Tibial nerve (tissue), 4 donors: Measurements from ENCODE around the gene SMIM41. TPM values are rescaled to one million over a fixed set of nuclear protein-coding genes. Genes with fewer than 3 reads are reported as not detected.

Experiments used
- DNase-seq, 2 donors: peaks; one replicate each; pipeline ENCODE4 v3.0.0-alpha.2; 2019; ENCODE audit warnings: low spot score in 2 of 2
- H3K27ac ChIP-seq, 4 donors: fragments of 200-600 bp; sonication (generic) in 3 of 4; one replicate each; pipeline ENCODE4 v1.5.1; 2017 to 2019; ENCODE audit warnings: mild to moderate bottlenecking in 1 of 4
- H3K27me3 ChIP-seq, 2 donors: fragments of 200-600 bp; sonication (generic) in 1 of 2; one replicate each; pipeline versions ENCODE4 v1.5.1 to v1.6.0; 2017 to 2019
- H3K36me3 ChIP-seq, 3 donors: fragments of 200-600 bp; sonication (generic); one replicate each; pipeline ENCODE4 v1.5.1; 2018 to 2019
- H3K4me1 ChIP-seq, 4 donors: fragments of 200-600 bp; sonication (generic) in 3 of 4; one replicate each; pipeline ENCODE4 v1.5.1; 2017 to 2019
- H3K4me3 ChIP-seq, 4 donors: fragments of 200-600 bp; sonication (generic) in 3 of 4; one replicate each; pipeline ENCODE4 v1.5.1; 2017 to 2019; ENCODE audit warnings: mild to moderate bottlenecking in 1 of 4, moderate library complexity in 1 of 4
- H3K9me3 ChIP-seq, 4 donors: fragments of 200-600 bp; sonication (generic) in 3 of 4; one replicate each; pipeline ENCODE4 v1.5.1; 2017 to 2019
- EP300 ChIP-seq, 2 donors: sonication (generic); formaldehyde crosslinking; IDR thresholded peaks; one replicate each; pipeline ENCODE4 v1.6.1; 2017; ENCODE audit warnings: antibody characterized with exemption in 2 of 2, mild to moderate bottlenecking in 1 of 2
- POLR2A ChIP-seq, 2 donors: fragments of 450-650 bp; IDR thresholded peaks; one replicate each; pipeline ENCODE4 v1.6.1; 2017; ENCODE audit warnings: antibody characterized with exemption in 2 of 2, mild to moderate bottlenecking in 2 of 2, moderate library complexity in 2 of 2
- WGBS, 2 donors: methylation state at CpG; one replicate each; pipeline ENCODE4 v1.1.5; 2018; 5-methylcytosine and 5-hydroxymethylcytosine counted together
- total RNA-seq, 4 donors: library from RNA; depleted of rRNA; stranded (reverse); fragments of >200 nt; gene quantifications; one replicate each; pipeline ENCODE4 v1.1.0, GENCODE V29; 2016
- TF ChIP-seq, protein P1 (sequence below), 5 experiments: fragments of 200-600 bp in 3 of 5; fragments of 450-650 bp in 2 of 5; sonication (generic) in 3 of 5; IDR thresholded peaks; one replicate each; pipeline ENCODE4 v1.5.1; 2016 to 2019; ENCODE audit warnings: antibody characterized with exemption in 5 of 5, mild to moderate bottlenecking in 3 of 5, moderate library complexity in 2 of 5

Gene SMIM41
- total RNA-seq, 4 donors from 2014 or later, result 16.5 to 78.7 (median 39.3) TPM

- H3K9me3 ChIP-seq, result no peaks in the 10 kb centered on the region
- no peaks in the 10 kb centered on the region for H3K27me3 ChIP-seq
- DNase-seq, result no peak
- H3K36me3 ChIP-seq, result peaks cover 2 to 59% (median 10%) of the 10 kb centered on the region in 3 donors
- H3K4me1 ChIP-seq, result peaks cover 0 to 60% (median 22%) of the 10 kb centered on the region in 4 donors
- peak overlapping the region; percentile 98 to 100 (median 98) for H3K27ac ChIP-seq
- TF ChIP-seq POLR2A (IDR thresholded peaks at IDR 0.05) (no peak), EP300 (IDR thresholded peaks at IDR 0.05) (peak in 1 of 2 donors; percentile 2)
- TF ChIP-seq, protein P1, sequence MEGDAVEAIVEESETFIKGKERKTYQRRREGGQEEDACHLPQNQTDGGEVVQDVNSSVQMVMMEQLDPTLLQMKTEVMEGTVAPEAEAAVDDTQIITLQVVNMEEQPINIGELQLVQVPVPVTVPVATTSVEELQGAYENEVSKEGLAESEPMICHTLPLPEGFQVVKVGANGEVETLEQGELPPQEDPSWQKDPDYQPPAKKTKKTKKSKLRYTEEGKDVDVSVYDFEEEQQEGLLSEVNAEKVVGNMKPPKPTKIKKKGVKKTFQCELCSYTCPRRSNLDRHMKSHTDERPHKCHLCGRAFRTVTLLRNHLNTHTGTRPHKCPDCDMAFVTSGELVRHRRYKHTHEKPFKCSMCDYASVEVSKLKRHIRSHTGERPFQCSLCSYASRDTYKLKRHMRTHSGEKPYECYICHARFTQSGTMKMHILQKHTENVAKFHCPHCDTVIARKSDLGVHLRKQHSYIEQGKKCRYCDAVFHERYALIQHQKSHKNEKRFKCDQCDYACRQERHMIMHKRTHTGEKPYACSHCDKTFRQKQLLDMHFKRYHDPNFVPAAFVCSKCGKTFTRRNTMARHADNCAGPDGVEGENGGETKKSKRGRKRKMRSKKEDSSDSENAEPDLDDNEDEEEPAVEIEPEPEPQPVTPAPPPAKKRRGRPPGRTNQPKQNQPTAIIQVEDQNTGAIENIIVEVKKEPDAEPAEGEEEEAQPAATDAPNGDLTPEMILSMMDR (IDR thresholded peaks at IDR 0.05), result no peak
- peak overlapping the region; percentile 51 to 76 (median 58) for H3K4me3 ChIP-seq
- 52 to 59% methylated on average over 17 to 21 of the region's 21 CpGs for WGBS, 2 donors
Measured at GRCh38 chr12:52054231-52054832, 25.2 kb upstream of the SMIM41 start.

GRCh38 chr12:52054833-52055730 is 24.4 kb upstream of the SMIM41 start:
- peaks cover 2 to 67% (median 10%) of the 10 kb centered on the region in 3 donors for H3K36me3 ChIP-seq
- peak overlapping the region; percentile 98 to 100 (median 98) for H3K27ac ChIP-seq
- WGBS, 2 donors, result 68 to 85% methylated on average over 14 to 20 of the region's 21 CpGs
- no peak for DNase-seq
- no peaks in the 10 kb centered on the region for H3K9me3 ChIP-seq
- H3K27me3 ChIP-seq, result no peaks in the 10 kb centered on the region
- TF ChIP-seq, protein P1 (IDR thresholded peaks at IDR 0.05), result no peak
- TF ChIP-seq POLR2A (IDR thresholded peaks at IDR 0.05) (peak in 1 of 2 donors; percentile 25), EP300 (IDR thresholded peaks at IDR 0.05) (peak in 1 of 2 donors; percentile 86)
- peaks cover 0 to 60% (median 20%) of the 10 kb centered on the region in 4 donors for H3K4me1 ChIP-seq
- peak overlapping the region; percentile 51 to 76 (median 58) for H3K4me3 ChIP-seq

DNA sequence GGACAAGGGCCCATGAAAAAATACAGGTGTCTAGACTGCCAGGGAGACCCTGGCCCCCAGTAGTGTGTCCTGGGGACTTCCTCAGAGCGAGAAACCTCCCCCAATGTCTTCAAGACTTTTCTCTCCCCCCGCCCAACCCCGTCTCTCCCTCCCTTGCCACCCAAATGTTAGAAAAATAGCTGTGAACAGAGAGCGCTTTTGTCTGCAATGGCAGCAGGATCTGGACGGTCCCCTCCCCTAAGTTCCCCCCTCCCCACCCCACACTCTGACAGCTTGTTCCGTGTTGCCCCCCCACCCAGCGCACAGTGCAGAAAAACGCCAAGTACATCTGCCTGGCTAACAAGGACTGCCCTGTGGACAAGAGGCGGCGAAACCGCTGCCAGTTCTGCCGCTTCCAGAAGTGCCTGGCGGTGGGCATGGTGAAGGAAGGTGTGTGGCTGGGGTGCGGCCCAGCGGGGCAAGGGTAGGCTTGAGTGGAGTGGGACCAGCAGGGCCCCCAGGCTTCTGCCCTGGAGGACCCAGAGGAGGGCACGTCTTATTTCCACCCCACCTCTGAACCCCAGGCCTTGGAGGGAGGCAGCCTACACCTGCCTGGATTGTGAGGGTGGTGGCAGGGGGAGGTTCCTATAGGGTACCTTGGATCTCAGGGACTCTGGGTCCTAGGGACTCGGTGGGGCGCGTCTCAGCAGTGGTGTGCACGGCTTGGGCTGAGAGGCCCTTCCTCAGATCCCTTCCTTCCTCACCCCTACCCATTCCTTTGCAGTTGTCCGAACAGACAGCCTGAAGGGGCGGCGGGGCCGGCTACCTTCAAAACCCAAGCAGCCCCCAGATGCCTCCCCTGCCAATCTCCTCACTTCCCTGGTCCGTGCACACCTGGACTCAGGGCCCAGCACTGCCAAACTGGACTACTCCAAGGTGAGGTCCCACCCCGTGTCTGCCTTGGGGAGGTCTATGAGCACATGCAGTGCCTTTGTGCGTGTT is 23.5 kb upstream of the SMIM41 start:
- Histone ChIP-seq H3K36me3 (peaks cover 2 to 67% (median 10%) of the 10 kb centered on the region in 3 donors), H3K9me3 (no peaks in the 10 kb centered on the region), H3K27ac (peak overlapping the region; percentile 98 to 100 (median 98)), H3K4me1 (peaks cover 0 to 61% (median 14%) of the 10 kb centered on the region in 4 donors), H3K27me3 (no peaks in the 10 kb centered on the region), H3K4me3 (peak overlapping the region; percentile 51 to 76 (median 58))
- peak in 1 of 2 donors; percentile 35 for TF ChIP-seq POLR2A (IDR thresholded peaks at IDR 0.05)
- TF ChIP-seq, protein P1 (IDR thresholded peaks at IDR 0.05), result no peak
- peak in 1 of 2 donors; percentile 96 for TF ChIP-seq EP300 (IDR thresholded peaks at IDR 0.05)
- WGBS, 2 donors, result 50 to 52% methylated on average over 26 to 27 of the region's 27 CpGs
- peak in 1 of 2 donors; percentile 46 for DNase-seq

GRCh38 chr12:52056801-52057637 is 22.5 kb upstream of the SMIM41 start:
- no peak for DNase-seq
- Histone ChIP-seq H3K4me3 (peak overlapping the region in 3 of 4 donors; percentile 13 to 76 (median 53)), H3K27me3 (no peaks in the 10 kb centered on the region), H3K36me3 (peaks cover 2 to 67% (median 10%) of the 10 kb centered on the region in 3 donors), H3K4me1 (peaks cover 0 to 69% (median 15%) of the 10 kb centered on the region in 4 donors), H3K27ac (peak overlapping the region; percentile 67 to 100 (median 98)), H3K9me3 (no peaks in the 10 kb centered on the region)
- 62 to 63% methylated on average over 23 of the region's 23 CpGs for WGBS, 2 donors
- TF ChIP-seq EP300 (IDR thresholded peaks at IDR 0.05) (peak in 1 of 2 donors; percentile 90), POLR2A (IDR thresholded peaks at IDR 0.05) (peak in 1 of 2 donors; percentile 37)
- TF ChIP-seq, protein P1 (IDR thresholded peaks at IDR 0.05), result no peak
